C4-2B (cell line): ENCODE data around the gene OSTC.

Experiments
- H3K27ac ChIP-seq: fragments of 450-650 bp; 2 replicates; pipeline ENCODE4 v1.5.1; 2017
- CTCF ChIP-seq: fragments of 450-650 bp; conservative IDR thresholded peaks from 2 replicates; pipeline ENCODE4 v1.5.1; 2017; ENCODE audit warnings: mild to moderate bottlenecking
- ZFX ChIP-seq: fragments of 450-650 bp; IDR thresholded peaks from 2 replicates; pipeline ENCODE4 v1.6.1; 2017

OSTC gene

DNA sequence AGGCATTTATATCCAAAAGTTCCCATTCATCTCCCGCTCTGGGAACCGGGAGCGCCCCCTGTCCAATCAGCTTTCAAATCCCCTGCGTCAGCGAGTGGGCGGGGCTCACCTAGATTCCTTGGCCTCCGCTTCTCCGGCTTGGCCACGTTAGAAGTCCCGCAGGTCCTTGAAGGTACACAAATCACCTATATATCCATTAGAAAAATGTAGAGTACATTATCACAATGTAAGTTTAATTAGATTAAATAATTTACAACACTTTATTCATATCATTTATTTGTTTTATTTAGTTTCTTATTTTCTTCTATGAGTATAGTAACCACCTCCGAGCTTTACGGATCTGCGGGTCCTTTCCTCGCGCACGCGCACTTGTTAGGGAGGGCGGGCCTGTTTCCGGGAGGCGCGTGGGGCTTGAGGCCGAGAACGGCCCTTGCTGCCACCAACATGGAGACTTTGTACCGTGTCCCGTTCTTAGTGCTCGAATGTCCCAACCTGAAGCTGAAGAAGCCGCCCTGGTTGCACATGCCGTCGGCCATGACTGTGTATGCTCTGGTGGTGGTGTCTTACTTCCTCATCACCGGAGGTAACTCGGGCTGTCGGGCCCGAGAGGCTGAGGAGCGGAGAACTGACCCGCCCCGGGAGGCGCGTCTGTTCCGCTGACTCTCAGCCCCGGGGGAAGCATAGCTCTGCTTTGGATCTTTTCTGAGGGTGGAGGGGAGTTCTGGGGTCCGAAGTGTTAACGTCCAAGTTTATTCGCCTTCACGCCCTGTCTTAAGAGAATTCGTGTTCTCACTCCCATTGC is at the start of gene OSTC:
Gene OSTC, plus strand, starts transcription at position 388 of the 802 bp plus-strand sequence. Its CDS starts 57 bp downstream, at position 445.
- no peak for TF ChIP-seq CTCF
- peak; percentile 47 for TF ChIP-seq ZFX
- peak within 1 kb of the TSS; percentile 87 for H3K27ac ChIP-seq

DNA sequence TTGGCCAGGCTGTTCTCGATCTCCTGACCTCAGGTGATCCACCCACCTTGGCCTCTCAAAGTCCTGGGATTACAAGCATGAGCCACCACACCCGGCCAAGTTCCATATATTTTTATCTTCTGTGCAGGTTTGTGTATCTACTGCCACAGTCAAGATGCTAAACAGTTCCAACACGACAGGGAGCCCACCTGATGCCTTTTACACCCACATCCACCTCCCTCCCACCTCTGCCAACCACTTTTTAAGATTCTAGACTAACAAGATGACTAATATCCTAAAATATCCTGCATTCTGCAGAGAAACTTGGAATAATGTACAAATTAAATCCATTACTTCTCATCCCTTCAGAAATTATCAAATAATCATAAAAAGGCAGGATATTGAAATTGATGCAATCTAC is 49.3 kb upstream of the OSTC start:
- no peak overlapping the region for H3K27ac ChIP-seq
- TF ChIP-seq CTCF (no peak), ZFX (no peak)

DNA sequence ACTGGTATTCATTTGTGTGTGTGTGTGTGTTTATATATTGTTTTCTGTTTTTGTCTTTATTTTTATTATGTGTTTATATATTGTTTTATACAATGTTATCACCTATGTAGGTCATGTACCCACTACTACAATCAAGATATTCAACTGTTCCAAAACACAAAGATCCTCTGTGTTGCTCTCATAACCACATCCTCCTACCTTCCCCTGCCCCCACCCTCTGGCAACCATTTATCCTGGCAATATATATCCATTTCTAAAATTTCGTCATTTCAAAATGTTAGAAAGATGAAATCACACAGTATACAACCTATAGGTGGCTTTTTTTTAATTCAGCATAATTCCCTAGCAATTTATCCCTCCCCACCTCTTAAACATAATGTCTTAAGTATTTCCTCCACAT is 48.9 kb upstream of the OSTC start:
- H3K27ac ChIP-seq: no peak overlapping the region
- no peak for TF ChIP-seq ZFX
- TF ChIP-seq CTCF: no peak

GRCh38 chr4:108602163-108602562 is 48.2 kb upstream of the OSTC start:
- TF ChIP-seq ZFX (no peak), CTCF (no peak)
- H3K27ac ChIP-seq: no peak overlapping the region

DNA sequence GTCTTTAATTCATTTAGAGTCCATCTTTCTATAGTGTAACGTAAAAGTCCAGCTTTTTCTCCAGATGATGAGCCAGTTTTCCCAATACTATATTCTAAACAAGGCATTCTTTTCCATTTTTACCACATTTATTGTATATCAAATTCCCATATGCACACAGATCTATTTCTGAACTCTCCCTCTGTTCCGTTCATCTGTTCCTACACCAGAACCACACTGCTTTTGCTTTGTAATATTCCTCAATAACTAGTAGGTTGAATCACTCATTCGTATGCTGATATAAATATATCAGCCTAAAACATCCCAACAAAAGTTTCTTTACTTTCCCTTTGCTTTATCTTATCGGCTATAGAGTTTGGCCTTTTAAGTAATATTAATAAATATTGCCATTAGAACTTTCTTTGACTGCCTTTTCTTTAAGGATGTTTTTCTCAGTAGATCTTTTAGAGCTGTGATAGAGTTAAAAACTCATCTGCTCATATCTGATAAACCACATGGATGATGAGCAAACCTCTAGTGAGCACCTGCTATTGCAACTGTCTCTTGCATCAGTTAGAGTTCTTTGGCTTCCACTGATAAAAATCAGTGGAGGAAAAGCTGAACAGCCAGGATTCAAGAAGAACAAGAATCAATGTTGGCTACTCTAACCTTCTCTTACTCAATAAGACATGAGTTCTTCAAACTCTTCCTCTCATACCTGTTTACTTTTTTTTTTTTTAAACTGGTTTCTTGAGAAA is 43.2 kb upstream of the OSTC start:
- H3K27ac ChIP-seq: no peak overlapping the region
- TF ChIP-seq ZFX: no peak
- TF ChIP-seq CTCF: no peak

DNA sequence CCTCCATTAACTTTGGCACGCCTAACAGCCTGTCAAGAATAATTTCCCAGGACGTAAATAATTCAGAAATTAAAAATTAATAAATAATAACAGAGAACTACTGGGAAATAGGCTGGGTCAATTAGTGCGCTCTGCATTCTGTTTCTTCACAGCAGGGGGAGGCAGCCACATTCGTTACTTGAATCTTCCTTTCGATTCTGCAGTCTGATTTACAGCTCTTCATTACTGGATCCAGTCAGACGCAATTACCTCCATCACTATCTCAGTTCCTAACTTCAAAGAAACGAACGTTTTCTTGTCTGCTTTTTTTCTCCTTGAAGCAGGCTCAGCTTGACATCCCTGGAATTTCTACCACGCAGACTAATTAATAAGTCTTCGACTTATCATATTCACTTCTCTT is 39.0 kb upstream of the OSTC start:
- H3K27ac ChIP-seq: no peak overlapping the region
- TF ChIP-seq CTCF (no peak), ZFX (no peak)

- H3K27ac ChIP-seq: no peak overlapping the region
- TF ChIP-seq CTCF (no peak), ZFX (no peak)
These were observed 38.0 kb upstream of the OSTC start for GRCh38 chr4:108612365-108612764.
